ENCODE data around the gene NOPCHAP1. TPM values are rescaled to one million over a fixed set of nuclear protein-coding genes. Genes with fewer than 3 reads are reported as not detected.
"Not testable (repeated sequence)": the region's sequence is repeated elsewhere in the genome, so short reads cannot be mapped to it uniquely, and the experiment has no call there.

NOPCHAP1 gene
- polyA plus RNA-seq, 12 donors, result 1.4 to 12.5 (median 10.2) TPM; not detected in 1

DNA sequence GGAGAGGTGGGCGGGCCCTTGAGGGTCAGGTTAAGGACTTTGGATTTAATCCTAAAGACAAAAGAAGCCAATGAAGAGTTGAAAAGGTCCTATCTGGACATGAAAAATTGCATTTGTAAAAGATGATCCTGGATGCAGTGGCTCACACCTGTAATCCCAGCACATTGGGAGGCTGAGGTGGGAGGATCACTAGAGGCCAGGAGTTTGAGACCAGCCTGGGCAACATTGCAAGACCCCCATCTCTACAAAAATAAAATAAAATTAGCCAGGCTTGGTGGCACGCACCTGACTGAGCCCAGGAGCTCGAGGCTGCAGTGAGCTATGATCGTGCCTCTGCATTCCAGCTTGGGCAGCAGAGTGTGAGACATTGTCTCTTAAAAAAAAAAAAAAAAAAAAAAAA lies 25.7 kb upstream of the NOPCHAP1 start:
- no peak for DNase-seq

DNA sequence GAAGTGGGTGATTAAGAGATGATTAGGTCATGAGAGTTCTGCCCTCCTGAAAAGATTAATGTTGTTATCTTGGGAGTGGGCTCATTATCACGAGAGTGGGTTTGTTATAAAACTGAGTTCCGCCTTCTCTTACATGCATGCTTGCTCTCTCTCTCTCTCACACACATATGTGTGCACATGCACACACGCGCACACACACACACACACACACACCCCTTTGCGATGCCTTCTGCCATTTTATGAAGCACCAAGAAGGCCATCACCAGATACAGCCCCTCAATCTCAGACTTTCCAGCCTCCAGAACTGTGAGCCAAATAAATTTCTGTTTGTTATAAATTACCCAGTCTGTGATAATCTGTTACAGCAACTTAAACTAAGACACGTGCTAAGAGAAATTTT lies 22.4 kb upstream of the NOPCHAP1 start:
- no peak for DNase-seq

DNA sequence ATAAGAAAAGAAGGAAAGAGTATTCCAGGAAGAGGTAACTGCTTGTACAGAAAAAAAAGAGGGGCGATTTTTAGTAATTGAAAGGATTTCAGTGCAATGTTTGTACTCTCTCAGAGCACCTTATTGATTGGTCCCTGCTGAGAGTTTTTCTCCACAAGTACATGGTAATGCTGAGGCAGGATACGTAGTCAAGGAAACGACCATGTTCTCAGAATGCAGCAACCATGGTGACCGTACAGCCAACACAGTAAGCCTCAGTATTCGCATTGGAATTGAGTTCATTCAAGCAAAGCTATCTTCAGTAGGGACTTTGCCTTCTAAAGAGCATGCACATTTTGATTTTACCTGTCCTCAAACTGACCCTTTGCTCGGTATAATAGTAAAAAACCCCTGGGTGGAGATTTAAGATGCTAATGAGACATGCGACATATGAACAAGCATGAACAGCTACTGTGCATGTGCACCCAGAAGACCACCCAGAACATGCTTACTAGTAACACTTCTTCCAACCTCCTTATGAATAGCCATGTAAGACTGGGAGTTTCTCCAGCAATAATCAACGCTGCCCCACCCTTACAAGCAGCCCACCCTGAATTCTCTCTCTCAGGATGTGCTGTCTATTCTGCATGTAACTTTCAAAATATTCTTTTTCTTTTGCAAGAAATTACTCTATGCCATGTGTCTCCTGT lies 21.8 kb upstream of the NOPCHAP1 start:
- DNase-seq, result no peak

DNA sequence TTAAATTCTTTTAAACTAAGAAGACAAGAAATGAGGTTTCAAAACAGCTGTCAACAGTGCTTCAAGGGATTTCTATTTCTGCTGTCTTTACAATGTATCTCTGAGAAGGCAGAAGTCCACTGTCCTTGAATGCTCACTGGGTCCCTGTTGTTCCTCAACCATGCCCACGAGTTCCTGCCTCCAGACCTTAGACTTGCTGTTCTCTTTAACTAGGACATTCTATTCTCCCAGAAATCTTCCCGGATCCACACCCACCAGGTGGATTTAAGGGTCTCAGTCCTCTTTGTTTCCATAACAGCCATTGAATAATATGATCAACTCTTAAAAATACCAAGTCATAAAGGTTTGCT lies 21.3 kb upstream of the NOPCHAP1 start:
- no peak for DNase-seq

DNA sequence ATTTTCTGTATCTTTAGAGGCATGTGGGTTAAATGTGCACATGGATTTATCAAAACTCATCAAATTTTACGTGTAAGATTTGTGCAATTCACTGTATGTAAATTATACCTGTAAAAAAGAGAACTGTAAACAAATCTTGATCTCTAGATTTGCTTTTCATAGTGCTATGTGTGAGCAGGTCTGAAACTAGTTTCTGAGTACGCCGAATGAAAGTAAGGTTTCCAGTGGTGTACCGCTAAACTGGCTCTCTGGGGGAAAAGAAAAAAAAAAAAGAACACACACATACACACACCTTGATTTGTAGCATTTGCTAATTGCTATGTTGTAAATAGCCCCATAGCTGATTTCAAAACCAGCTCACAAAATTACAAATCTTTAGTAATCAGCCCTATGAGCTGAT lies 19.4 kb upstream of the NOPCHAP1 start:
- no peak for DNase-seq

DNA sequence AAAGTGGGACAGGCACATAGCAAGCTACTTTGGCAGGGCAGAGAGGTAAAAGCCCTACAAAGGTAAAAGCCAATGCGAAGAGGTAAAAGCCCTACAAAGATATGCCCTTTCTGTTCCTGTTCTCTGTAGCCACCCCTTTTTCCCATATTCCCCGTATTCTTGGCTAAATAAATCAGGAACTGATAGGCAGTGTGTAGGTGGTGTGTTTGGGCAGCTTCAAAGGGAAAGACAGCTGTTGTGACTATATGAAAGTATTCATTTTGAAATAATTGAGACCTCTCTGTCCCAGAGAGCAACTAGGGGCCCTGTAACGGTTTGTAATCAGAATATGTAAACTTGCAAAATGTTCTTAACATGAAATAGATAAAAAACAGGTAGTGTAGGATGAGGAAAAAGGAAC lies 16.8 kb upstream of the NOPCHAP1 start:
- no peak for DNase-seq

DNA sequence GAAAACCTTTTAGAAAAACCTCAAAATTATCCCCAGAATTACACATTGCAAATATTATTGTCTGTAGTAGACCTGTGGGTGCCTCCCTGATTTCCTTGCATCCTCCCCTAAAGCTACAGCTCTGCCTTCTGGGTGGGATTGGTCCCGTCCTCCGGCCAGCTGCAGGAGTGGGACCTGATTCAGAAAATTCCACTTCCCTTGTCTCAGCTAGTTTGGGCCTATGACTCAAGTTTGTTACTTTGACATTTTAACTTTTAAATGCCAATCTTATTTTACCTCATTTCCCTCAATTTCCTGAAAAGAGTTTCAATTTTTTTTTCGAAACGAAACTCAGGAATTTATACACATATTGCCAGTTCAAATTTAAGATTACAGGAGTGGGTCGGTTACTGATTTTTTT lies 14.8 kb upstream of the NOPCHAP1 start:
- peak; percentile 23 for DNase-seq

DNA sequence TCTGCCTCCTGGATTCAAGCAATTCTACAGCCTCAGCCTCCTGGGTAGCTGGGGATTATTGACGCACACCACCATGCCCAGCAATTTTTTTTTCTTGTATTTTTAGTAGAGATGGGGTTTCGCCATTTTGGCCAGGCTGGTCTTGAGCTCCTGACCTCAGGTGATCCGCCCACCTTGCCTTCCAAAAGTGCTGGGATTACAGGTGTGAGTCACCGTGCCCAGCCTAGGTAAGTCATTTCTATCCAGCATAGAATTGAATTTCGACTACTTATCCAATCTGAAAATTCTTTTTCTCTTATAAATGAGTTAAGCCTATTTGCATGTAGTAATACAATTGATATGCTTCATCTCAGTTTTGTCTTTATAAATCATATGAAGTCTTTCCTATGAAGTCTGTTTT lies 12.9 kb upstream of the NOPCHAP1 start:
- no peak for DNase-seq

DNA sequence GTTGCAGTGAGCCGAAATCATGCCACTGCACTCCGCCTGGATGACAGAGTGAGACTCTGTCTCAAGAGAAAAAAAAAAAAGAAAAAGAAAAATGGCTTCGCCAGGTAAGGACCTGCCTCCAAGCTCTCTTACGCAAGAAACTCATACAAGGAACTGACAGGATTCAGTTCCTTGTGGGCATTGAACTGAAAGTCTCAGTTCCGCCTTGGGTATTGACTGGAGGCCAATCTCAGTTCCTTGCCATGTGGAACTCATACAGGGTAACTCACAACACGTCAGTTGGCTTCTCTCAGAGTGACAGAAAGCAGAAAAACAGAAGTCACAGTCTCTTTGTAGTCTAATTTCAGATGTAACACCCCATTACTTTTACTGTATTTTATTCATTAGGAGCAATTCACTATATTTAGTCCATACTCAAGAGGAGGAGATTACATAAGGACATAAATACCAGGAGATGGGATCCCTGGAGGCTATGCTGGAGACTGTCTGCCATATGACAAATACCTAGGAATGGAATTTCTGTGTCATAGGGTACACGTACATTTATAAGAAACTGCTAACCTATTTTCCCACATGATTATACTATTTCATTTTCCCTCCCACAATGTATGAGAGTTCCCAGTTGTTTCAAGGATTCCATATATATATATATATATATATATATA lies 11.4 kb upstream of the NOPCHAP1 start:
- DNase-seq, result peak; percentile 30

DNA sequence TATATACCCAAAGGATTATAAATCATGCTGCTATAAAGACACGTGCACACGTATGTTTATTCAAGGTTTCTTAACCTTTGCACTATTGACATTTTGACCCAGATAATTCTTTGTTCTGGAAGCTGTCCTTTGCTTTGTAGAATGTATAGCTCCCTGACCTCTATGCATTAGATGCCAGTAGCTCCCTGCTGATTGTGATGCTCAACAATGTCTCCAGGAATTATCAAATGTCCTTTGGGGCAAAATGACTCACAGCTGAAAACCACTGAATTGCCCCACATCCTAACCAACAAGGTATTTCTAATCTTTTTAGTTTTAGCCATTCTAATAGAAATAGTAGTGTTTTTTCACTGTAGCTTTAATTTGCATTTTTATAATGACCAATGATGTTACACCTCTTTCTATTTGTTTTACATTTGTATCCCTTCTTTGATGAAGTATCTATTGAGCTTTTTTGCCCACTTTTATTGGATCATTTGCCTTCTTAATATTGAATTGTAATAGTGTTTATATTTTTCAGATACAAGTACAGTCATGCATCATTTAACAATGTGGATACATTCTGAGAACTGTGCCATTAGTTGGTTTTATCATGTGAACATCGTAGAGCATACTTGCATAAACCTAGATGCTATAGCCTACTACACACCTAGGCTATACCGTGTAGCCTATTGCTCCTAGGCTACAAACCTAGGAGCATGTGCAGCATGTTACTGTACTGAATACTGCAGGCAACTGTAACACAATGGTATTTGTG lies 10.4 kb upstream of the NOPCHAP1 start:
- DNase-seq, result no peak

DNA sequence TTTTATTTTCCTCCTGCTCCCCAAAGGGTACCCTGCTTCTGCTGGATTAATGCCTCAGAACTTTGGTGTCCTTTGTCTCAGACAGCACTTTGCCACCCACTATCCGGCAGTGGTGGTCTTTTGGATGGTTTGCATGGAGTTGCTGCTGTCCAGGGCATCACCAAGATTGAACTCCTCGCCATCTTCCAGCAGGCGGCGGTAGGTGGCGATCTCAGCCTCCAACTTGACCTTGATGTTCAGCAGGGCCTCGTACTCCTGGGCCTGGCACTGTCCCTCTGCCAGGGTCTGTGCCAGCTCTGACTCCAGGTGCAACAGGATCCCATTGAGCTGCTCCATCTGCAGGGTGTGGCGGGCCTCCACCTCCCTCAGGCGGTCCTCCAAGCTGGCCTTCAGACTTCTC lies 9.4 kb upstream of the NOPCHAP1 start:
- DNase-seq, result no peak

DNA sequence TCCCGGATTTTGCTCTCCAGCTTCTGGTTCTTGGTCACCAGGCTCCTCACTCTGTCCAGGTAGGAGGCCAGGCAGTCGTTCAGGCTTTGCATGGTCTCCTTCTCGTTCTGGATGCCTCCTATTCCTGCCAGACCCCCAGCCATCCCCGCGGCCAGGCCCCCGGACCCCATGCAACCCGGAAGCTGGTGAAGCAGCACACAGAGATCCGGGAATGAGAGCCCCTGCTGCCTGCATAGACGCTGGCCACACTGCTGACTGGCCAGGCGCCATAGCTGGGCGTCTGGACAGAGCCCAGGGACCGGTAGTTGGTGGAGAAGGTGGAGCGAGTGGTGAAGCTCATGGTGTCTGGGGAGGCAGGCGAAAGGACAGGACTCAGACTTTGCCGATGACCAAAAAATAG lies 8.4 kb upstream of the NOPCHAP1 start:
- not testable (repeated sequence) for DNase-seq

DNA sequence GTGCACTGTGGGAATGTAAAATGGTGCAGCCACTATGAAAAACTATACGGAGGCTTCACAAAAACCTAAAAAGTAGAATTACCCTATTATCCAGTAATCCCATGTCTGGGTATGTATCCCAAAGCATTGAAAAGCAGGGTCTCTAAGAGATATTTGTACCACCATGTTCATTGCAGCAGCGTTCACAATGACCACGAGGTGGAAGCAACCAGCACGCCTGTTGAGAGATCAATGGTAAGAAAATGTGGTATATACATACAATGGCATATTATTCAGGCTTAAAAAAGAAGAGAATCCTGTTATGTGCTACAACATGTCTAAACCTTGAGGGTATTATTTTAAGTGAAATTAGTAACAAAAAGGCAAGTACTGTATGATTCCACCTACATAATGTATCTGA lies 910 bp upstream of the NOPCHAP1 start:
- no peak for DNase-seq

DNA sequence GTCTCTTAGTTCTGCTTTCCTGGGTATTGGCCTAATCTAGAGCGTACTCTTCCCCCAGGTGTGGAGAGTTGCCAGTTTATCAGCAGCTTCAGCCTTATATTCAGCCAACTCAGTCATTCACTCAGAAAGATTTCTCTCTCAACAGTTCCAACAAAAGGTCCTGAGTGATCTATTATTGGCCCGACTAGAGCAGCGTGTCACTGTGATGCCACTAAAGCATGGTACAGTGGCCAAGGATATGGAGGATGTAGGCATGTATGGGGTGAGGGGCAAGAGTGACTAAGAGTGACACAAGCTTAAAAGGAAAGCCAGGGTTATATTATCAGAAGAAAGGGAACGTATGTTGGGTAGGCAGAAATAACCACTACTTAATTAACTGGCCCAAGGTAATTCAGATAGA lies 4.8 kb downstream of the NOPCHAP1 start:
- DNase-seq, result no peak

DNA sequence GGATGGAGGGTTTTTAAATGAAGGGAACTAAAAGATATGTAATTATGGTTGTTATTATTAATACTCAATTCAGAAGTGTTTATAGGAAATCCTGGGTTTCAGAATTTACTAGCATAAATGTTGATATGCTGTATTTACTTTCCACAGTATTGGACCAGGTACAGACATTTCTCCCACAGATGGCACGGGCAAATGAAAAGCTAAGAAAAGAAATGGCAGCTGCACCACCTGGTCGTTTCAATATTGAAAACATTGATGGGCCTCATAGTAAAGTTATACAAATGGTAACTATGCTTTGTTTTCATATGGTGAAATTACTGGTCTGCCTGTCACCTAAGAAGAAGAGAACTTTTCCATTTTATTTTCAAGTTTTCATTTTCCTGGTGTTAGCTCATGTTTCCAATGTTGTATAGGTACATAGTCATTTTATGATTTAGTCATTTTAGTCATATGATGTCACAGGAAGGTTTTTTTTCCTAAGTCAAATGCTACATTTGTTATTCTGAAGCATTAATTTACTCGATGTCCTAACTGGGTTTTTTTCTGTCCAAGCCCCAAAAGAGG lies 5.5 kb downstream of the NOPCHAP1 start:
- DNase-seq, result no peak

DNA sequence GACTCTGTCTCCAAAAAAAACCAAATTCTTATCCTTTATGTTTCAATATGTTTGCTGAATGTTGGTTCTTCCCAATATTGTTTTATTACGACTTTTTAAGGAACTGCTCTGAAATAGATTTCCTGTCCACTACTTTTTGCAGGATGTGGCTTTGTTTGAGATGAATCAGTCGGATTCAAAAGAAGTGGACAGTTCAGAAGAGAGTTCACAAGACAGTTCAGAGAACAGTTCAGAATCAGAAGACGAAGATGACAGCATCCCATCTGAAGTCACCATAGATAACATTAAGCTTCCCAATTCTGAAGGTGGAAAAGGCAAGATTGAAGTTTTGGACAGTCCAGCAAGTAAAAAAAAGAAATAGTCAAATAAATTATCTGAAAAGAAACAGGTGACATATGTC lies 8.2 kb downstream of the NOPCHAP1 start:
- no peak for DNase-seq

DNA sequence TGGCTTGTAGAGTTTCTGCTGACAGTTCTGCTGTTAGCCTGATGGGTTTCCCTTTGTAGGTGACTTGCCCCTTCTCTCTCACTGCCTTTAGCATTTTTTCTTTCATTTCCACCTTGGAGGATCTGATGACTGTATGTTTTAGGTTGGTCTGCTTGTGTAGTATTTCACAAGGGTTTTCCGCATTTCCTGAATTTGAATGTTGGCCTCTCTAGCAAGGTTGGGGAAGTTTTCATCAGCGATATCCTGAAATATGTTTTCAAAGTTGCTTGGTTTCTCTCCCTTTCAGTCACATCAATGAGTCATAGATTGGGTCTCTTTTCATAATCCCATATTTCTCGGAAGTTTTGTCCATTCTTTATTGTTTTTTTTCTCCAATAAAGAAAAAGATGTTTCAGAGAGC lies 11.4 kb downstream of the NOPCHAP1 start:
- no peak for DNase-seq

DNA sequence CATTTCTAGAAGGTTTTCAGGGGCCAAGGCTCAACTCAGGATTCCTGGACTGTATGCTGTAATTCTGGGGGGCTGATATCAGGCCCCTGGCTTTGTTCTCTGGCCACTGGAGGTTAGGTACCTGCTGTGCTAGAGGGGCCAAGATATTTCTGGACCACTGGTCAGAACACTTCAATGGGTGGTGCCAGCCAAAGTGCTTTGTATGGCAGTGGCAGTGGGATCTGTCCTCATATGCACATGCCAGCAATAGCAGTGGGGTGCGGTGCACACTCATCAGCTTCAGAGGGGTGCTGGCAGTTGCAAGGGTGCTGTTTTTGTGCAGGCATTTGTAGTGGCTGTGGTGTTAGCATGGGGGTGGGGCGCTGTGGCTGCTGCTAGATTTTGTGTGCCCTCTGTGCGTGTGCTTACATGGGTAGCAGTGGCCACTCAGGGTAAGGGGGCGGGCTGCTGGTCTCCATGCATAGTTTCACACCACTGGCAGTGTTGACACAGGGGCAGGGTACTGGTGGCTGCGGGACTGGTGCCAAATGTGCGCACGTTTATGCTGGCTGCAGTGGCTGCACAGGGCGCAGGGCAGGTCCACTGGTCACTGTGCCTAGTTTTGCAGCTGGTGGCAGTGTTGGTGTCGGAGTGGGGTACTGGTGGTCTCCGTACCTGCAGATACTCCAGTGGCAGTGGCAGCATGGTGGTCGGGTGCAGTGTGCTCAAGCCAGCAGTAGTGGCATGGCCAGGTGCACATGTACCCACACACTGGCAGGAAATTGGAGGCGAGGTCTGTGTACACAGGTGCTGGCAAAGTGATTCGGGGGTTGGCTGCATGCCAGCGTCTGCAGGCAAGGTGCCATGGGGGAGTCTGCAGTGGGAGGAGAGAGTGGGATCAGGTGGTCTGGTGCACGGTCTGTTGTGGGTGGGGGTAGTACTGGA lies 12.6 kb downstream of the NOPCHAP1 start:
- DNase-seq, result no peak

DNA sequence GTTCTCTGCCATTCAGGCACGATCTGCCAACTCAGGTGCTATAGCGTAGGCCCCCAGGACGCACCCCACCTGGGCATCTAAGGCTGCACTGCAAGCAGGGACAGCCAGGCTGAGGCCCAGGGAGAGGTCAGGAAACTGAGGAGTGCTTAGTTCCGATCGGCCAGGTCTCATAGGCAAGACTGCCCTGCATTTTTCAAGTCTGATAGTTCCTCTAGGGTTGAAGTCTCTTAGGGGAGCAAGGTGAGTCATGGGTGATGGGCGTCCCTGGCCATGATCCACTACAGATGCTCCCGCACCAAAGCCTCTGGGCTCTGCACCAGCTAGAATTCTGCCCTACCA lies 13.2 kb downstream of the NOPCHAP1 start:
- no peak for DNase-seq

DNA sequence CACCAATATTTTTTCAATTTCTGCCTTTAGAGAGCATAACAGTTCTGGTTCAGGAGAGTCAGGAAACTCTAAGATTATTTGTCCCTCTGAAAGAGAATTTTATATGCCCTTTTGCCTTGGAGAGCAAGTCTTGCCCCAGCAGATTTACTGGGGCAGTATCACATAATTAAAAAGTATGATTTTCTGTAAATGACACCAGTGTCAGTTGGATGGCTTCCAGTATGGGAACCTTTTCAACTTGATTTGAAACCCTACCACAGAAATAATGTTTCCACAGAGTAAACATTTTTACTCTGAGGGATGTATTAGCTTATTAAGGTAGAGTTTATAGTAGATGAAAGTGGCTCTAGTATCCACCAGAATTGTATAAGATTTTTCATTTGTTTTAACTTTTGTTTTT lies 15.4 kb downstream of the NOPCHAP1 start:
- DNase-seq, result no peak

DNA sequence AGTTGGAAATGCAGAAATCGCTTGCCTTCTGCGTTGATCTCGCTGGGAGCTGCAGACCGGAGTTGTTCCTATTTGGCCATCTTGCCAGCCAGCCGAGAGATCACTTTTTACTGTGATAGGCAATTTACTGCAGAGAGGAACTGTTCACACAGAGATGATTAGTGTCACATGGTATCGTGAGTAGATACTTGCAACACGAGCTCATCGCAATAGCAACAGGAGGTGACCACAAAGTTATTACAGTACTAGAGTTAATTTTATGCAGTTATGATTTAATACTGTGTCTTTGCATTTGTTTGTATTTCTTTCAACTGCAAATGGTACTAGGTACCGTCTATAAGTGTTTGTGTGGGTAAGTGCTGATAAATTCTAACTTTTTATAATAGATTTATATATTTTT lies 27.8 kb downstream of the NOPCHAP1 start:
- DNase-seq, result no peak

DNA sequence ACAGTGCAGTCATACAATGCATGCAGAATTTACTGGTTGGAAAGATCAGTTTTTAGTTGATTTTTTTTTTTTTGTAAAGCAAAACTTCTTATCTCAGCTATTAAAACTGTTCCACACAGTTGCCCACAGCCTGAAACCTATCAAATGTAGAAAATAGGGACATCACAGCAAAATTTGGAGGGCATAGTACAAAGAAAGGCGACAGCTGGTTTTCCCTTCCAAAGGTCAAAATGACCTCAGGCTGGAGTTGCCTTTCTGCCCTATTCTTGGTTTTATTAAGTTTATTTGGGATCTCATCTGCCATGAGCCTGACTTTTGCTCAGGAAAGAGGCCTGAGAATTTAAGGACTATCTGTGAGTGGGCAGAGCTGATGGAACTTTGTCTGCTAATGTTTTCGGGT lies 28.5 kb downstream of the NOPCHAP1 start:
- DNase-seq, result no peak

All from muscle of arm (tissue), 12 donors.